ENCODE measurements around the gene SNX13. TPM values are rescaled to one million over a fixed set of nuclear protein-coding genes. Genes with fewer than 3 reads are reported as not detected.
"Not testable (repeated sequence)": the region's sequence is repeated elsewhere in the genome, so short reads cannot be mapped to it uniquely, and the experiment has no call there.

SNX13 gene
- total RNA-seq, 1 donor from 2014 or later, result 52.3 TPM

- DNase-seq (ENCODE audit: low spot score), result no peak
These were observed 91.8 kb downstream of the SNX13 start for GRCh38 chr7:17848516-17848915.

DNA sequence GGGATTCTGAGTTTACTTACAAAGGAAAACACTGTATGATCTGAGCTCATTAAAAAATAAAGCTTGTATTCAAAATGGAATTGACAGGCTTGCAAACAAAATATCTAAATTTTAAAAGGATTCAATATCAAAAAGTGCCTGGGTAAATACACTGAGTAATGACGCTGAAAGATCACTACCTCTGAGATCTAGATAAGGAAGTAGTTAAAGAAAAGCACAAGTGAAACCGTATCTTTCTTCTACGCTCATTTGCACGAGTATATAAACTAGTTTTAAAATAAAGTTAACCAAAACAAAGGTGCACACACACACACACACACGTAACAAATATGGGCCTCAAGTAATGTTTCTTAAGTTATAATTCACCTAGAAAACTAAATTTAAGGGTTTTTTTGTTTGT, 93.4 kb downstream of the SNX13 start:
- DNase-seq (ENCODE audit: low spot score), result no peak

- DNase-seq (ENCODE audit: low spot score), result no peak
These were observed 95.1 kb downstream of the SNX13 start for GRCh38 chr7:17845197-17845547.

- DNase-seq (ENCODE audit: low spot score), result no peak
These were observed 95.6 kb downstream of the SNX13 start for GRCh38 chr7:17844514-17845196.

GRCh38 chr7:17844022-17844421, 96.3 kb downstream of the SNX13 start:
- no peak for DNase-seq (ENCODE audit: low spot score)

DNA sequence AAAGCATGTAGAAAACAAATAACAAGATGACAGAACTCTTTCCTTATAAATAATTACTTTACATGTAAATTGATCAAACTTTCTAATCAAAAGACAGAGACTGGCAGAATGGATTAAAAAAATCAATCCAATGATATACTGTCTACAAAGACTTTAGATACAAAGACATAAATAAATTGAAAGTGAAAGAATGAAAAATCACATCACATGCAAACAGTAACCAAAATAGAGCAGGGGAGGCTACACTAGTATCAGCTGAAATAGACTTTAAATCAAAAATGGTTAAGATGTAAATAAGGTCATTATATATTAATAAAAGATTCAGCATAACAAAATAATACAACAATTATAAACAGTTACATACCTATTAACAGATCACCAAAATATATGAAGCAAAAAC, 97.3 kb downstream of the SNX13 start:
- no peak for DNase-seq (ENCODE audit: low spot score)

DNA sequence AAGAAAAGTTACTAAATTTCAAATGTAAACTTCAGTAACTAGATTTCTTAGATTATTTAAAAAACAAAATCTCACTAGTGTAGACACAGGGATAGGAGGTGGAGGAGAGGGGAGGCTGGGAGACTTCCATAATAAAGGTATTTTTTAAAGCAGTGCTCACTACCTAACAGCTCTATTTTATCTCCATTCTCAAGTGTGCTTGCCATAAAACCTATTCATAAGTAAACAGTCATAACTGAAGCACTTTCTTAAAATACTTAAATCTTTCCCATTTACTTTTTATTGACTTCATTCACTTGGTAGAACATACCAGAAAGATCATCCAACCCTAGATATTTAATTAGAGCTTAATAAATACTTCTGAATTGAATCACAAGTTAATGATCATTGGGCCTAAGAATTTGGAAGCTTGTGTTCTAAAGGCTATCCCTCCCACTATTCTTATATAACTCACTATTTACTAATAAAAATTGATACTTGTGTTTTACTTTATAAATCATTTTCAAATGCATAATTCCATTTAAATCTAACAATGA, 107.4 kb downstream of the SNX13 start:
- no peak for DNase-seq (ENCODE audit: low spot score)

DNA sequence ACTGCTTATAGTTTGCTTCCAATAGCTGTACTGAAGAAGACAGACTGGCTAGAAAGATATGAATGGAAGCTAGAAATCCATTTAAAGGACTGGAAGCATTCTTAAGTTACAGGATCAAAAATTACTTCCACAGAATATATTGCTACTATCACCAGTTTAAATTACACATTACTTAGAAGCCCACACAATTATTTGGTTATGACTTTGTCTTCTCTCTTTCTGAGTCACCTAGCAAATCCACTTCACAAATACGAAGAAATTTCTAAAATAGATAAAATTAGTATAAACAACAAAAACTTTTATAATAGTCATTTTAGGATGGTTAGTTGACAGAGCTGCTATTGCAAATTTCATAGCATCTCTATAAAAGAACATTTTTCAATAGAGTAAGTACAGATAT, 108.1 kb downstream of the SNX13 start:
- no peak for DNase-seq (ENCODE audit: low spot score)

- DNase-seq (ENCODE audit: low spot score), result no peak
These were observed 110.1 kb downstream of the SNX13 start for GRCh38 chr7:17830206-17830605.

GRCh38 chr7:17829001-17829400, 111.3 kb downstream of the SNX13 start:
- DNase-seq (ENCODE audit: low spot score), result no peak

DNA sequence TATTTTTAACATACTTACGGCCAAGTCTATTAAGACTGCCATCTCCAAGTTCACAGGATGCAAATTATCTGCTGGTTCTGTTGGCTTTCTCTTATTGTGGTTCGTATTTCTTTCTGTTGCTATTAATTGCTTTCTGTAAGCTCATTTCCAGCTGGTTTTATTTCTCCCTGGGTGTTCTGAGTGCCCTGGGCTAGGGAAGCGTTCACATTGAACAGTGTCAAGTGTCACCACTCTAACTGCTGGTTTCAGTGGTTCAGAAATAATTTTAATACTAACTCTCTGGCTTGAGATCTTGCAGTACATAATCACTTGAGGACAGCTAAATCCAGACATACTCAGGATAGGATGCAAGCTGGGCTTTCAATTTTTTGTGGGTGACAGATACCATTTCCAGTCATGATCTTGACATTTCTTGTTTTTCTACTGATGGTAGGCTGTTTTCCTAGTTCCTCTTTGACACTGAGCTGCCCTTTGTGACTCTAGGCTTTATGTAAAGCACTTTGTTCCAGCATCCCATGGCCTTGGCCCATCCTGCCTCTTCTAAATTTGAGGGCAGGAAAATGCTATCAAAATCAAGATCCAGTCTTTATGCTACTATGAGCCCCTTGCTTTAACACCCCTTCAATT, 117.6 kb downstream of the SNX13 start:
- no peak for DNase-seq (ENCODE audit: low spot score)

DNA sequence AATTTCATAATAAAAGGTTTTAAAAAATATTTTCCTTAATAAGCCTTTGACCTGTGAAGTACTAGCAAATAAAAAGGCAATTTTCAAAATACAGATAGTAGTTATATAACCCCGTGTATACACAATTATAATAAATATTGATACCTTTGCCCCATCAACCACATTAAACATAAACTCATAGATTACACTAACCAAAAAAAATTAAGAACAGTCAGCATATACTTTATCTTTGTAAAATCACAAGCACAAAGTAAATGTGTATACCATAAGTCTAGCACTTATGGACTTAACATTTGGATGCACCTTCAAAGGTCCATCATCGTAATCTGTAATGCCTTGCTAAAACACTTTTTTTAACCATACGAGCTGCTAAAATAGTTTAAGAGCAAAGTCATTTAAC, 123.4 kb downstream of the SNX13 start:
- DNase-seq (ENCODE audit: low spot score), result no peak

DNA sequence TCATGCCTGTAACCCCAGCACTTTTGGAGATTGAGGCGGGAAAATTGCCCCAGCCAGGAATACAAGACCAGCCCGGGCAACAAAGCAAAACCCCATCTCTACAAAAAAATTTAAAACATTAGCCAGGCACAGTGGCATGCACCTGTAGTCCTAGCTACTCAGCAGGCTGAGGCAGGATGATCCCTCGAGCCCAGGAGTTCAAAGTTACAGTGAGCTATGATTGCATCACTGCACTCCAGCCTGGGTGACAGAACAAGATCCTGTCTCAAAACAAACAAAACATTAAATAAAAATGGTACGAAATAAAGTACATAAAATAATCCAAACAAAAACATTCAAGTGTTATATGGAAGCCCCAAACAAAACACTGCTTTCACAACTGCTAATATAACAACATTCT, 125.0 kb downstream of the SNX13 start:
- DNase-seq (ENCODE audit: low spot score), result no peak

GRCh38 chr7:17814058-17814457, 126.2 kb downstream of the SNX13 start:
- no peak for DNase-seq (ENCODE audit: low spot score)

- not testable (repeated sequence) for DNase-seq (ENCODE audit: low spot score)
These were observed 131.1 kb downstream of the SNX13 start for GRCh38 chr7:17809215-17809614.

DNA sequence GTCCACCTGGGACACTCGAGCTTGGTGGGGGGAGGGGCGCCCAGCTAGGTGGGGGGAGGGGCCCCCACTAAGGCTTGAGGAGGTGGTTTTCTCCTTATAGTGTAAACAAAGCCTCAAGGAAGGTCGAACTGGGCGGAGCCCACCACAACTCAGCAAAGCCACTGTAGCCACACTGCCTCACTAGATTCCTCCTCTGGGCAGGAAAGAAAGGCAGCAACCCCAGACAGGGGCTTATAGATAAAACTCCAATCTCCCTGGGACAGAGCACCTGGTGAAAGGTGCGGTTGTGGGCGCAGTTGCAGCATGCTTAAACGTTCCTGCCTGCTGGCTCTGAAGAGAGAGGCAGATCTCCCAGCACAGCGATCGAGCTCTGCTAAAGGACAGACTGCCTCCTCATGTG, 133.1 kb downstream of the SNX13 start:
- no peak for DNase-seq (ENCODE audit: low spot score)

DNA sequence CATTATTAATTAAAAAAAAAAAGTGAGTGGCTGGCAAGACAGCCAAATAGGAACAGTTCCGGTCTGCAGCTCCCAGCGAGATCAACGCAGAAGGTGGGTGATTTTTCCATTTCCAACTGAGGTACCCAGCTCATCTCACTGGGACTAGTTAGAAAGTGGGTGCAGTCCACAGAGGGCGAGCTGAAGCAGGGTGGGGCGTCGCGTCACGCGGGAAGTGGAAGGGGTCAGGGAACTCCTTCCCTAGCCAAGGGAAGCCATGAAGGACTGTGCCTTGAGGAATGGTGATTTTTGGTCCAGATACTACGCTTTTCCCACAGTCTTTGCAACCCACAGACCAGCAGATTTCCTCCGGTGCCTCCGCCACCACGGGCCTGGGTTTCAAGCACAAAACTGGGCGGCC, 133.7 kb downstream of the SNX13 start:
- DNase-seq (ENCODE audit: low spot score), result no peak

GRCh38 chr7:17802056-17802455, 138.2 kb downstream of the SNX13 start:
- DNase-seq (ENCODE audit: low spot score), result no peak

DNA sequence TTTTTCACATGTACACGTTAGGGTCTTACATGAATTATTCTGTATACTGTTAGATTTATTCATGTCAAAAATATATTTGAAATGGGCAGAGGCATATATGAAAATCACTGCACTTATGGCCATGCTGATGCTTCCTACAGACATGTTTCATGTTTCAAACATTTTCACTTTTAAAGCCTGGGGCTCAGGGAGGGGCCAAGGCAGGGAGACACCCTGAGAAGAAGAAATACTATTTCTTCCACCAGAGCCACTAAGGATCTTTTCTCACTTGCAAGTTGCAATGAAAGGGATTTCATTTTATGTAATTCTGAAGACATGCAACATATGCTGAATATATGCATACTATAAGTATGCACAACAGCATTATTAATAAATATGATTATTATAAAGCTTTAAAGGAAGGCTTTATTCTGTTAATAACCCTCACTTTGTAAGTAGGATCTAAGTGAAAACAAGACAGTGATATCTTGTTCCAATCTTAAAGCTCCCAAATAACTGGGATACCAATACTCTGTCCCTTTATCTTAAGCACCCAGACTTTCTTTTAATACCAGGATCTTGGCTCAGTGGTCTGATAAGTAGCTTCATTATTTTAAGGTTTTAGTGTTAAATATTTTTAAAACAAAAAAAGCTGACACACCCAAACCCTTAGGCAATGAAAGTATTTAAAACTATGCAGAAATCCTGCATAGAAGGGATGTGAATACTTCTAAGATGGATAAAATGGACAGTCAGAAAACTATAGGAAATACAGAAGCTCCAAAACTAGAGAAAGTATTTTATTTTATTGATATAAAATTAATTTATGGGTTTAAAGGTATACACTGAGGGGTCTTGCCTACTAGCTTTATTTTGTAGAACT, 148.0 kb downstream of the SNX13 start:
- DNase-seq (ENCODE audit: low spot score), result no peak

DNA sequence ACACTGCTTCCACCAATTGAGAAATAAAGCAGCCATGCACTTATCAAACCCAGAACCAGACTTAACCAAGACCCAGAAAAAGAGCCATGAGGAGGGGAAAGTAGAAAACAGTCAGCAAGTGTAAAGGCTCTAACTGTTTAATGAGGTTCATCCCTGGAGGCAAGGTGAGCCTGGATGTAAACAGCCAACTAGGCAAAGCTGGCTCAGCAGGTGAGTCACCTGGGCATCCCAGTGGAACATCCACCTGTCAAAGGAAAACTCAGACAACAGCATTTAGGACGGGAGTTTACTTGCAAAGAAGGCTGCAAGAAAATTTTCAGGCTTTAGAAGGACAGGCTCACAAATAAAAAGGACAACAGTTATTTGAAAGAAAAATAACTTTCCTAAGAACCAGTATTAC, 153.0 kb downstream of the SNX13 start:
- DNase-seq (ENCODE audit: low spot score), result no peak

- no peak for DNase-seq (ENCODE audit: low spot score)
These were observed 153.9 kb downstream of the SNX13 start for GRCh38 chr7:17786314-17786852.

- DNase-seq (ENCODE audit: low spot score), result no peak
These were observed 158.1 kb downstream of the SNX13 start for GRCh38 chr7:17782216-17782549.

All from mucosa of gallbladder (tissue), 1 donor.